Measurements from ENCODE around the gene TAS1R2.

The TAS1R2 gene

DNA sequence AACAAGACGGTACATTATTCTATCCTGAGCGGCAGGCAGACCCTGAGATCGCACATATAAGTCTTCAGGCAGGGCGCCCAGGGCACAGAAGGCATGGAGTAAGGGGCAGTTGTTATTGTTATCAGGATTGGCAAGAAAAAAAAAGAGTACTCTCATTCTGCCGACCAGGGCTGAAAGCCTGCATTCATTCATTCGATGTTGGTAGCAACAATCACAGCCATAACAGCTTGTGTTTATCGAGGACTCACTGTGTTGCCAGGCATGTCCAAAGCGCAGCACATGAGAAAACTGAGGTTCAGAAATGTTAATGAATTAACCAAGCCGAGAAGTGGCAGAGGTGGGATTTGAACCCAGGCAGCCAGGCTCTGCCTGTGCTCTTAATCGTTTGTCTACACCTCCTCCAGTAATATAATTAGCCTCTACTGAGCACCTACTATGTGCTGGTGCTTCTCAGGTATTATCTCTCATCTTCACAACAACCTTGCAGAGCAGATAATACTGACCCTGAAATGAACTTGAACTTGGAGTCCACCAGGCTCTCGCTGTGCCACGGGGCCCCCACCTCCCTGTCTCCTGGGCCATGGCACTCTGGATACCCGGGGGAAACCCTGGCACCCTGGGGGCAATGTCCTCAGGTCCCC, 56.2 kb downstream of the TAS1R2 start:
- no peak for DNase-seq (ENCODE audit: low read depth in 4 of 4, low spot score in 1 of 4)

DNA sequence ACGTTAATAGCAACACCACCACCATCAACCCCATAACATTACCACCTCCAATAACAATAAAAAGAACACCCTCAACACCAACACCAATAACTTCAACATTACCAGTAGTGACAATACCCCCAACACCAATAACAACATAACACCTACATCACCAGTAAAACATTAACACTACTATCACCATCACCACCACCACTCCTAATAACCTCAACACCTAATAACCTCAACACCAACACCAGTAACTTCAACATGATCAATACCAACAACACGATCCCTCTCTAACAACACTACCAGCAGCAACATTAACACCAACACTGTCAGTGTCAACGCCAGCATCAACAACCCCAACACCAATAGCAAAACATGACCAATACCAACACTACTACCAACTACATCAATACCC, 57.2 kb downstream of the TAS1R2 start:
- no peak for DNase-seq (ENCODE audit: low read depth in 4 of 4, low spot score in 1 of 4)

DNA sequence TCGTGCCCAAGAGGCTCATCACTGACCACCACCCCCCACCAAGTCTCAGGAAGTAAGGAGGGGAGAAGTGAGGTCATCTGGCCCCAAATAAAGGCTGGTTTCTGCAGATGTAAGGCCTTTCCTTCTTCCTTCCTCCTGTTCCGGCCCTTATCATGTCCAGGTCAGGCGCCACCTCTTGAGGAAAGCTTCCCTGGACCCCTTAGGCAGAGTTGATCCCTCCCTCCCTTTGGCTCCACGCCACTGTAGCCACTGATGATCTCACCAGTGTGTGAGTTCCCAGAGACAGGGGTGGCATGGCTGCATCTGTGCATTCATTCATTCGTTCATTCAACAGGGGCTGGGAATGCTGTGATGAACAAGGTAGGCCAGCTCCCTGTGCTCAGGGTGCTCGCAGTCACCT, 59.2 kb downstream of the TAS1R2 start:
- DNase-seq (ENCODE audit: low read depth in 4 of 4, low spot score in 1 of 4): no peak

DNA sequence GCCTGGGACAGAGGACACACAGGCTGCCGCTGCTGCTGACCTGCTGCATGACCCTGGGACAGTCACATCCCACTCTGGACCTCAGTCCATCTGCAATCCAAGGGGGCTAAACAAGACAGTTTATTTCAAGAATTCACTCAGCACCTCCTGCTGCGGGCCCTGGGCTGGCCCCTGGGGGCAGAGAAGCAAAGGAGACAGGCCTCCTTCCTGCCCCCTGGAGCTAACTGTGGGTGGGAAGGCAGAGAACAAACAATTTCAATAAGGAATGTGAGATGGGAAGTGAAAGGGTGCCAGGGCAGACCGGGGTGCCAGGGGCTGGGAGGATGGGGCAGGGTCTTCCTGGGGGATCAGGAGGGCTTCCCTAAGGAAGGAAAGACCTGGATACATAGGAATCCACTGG, 60.0 kb downstream of the TAS1R2 start:
- DNase-seq (ENCODE audit: low read depth in 4 of 4, low spot score in 1 of 4): no peak

DNA sequence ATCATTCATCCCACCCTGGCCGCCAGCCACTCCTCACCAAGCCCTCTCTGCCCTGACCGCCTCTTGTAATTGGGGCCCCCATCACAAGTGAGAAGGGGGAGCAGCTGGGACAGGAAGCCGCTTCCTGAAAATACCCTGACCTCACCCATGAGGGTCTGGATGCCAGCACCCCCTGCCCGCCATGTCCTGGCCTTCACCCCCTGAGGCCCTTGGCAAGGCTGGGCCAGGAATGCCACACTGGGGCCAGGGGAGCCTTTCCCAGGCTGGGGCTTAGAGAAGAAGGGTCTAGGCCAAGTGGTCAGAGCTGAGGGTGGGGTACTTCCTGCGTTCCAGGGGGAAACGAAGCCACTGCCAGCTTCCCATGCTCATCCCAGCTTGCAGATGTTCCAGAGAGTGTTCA, 60.5 kb downstream of the TAS1R2 start:
- no peak for DNase-seq (ENCODE audit: low read depth in 4 of 4, low spot score in 1 of 4)

DNA sequence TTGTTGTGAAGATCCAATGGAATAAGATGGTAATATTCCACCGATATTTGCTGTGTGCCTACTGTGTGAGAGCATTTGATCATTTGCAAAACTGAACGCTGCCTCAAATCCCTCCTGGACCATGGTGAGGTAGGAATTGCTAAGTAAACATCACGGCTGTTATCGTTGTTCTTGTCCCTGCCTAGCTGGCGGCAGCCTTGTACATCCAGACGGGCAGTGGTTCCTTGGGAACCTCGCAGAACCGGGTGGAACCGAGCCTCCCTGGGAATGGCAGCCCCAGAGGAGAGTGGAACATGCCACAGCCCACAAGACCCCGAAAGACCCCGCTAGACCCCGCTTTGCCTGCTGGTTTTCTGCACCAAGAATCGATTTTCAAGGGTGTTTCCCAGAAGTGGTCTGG, 60.9 kb downstream of the TAS1R2 start:
- DNase-seq (ENCODE audit: low read depth in 4 of 4, low spot score in 1 of 4): no peak

DNA sequence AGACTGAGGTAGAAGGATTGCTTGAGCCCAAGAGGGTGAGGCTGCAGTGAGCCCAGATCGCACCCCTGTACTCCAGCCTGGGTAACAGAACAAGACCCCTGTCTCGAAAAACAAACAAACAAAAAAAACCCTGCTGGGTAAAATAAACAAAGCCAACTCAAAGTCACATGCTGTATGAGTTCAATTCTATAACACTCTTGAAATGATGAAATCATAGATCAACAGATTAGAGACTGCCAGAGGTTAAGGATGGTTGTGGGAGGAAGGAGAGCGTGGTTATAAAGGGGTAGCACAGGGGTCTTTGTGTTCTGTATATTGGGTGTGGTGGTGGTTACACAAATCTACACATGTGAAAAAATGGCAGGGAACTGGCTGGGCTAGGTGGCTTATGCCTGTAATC, 62.5 kb downstream of the TAS1R2 start:
- DNase-seq (ENCODE audit: low read depth in 4 of 4, low spot score in 1 of 4): no peak

DNA sequence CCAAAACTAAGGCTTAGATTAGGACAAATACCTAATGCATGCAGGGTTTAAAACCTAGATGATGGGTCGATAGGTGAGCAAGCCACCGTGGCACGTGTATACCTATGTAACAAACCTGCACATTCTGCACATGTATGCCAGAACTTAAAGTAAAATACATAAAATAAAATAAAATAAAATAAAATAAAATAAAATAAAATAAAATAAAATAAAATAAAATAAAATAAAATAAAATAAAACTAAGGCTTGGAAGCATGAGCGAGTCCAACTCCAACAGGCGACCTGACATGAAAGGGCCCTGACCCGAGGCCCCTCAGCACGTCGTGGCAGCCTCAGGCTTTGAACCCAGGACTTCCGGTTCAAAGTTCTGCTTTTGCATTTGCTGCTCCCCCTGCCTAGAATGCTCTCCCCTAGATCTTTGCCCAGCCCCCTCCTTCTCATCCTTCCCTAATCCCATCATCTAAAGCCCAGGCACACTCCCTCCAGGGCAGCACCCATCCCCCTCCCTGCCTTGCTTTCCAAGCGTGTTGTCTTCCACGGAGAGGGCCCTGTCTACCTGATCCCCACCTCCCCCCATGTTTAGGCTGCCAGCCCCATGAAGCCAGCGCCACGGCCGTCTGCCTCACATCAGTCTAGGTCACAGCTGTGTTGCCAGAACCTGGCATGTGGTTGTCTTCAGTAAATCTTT, 64.3 kb downstream of the TAS1R2 start:
- no peak for DNase-seq (ENCODE audit: low read depth in 4 of 4, low spot score in 1 of 4)

DNA sequence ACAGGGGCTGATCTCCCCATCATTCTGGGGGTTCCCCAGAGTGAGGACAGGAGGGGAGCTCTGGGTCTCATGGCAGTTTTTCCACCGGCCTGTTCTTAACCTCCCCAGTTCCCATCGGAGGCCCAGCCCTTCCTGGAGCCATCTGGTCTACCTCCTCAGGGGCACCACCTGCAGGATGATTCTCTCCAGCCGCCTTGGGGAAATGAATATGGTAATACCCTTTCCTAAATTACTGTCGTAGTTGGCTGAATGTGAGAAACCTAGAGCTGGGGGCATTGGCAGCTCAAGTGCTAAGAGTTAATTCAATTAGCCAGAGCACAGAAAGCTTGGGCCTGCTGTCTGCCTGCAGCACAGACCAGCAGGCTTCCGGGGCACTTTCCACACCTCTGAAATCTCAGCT, 64.9 kb downstream of the TAS1R2 start:
- DNase-seq (ENCODE audit: low read depth in 4 of 4, low spot score in 1 of 4): no peak

DNA sequence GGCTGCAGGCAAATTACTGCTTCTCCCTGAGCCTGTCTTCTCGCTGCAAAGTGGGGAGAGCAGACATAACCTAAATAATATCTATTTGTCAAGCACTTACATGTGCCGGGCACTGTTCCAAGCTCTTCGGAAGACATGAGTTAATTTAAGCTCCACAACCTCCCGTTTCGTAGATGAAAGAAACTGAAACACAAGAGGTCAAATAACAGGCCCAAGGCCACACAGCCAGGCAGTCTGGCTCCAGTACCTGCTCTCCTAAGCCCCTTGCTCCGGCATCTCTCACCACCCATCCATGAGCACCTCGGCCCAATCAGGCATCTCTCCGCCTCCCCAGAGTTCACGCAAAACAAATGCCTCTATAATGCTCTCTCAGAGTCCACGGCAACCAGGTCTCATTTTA, 65.4 kb downstream of the TAS1R2 start:
- DNase-seq (ENCODE audit: low read depth in 4 of 4, low spot score in 1 of 4): no peak

DNA sequence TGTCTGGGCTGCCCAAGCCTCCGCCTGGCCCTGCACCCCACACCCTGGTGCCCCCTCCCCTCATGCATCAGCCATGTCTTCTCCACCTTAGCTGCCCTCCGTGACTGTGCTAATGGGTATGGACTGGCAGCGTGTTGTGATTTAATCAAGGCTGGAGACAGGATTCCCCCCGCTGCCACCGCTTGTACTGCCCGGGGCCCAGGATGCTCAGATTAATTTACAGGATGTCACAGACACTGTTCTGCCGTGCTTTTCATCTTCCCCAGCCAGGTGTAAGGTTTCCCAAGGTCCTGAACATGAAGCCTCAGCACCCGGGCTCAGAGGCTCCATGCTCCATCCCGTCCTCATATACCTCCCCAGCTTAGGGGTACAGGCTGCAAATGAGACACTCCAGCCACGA, 66.3 kb downstream of the TAS1R2 start:
- DNase-seq (ENCODE audit: low read depth in 4 of 4, low spot score in 1 of 4): no peak

DNA sequence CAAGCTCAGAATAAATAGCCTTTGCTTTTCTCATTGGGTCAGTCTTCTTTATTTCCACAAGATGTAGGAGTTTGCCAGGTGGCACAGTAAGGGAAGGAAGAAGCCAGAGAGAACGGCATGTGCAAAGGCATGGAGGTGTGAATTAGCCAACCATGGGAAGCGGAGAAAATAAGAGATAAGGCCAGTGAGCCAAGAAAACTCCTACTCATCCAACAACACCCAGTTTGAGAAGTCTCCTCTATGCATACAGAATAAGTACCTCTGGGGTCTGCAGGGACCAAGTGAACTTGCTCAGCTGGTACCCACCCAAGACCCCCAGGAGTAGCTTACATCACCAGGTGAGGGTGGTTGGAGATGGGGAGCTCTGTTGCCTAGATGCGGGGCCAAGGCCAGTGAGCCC, 66.7 kb downstream of the TAS1R2 start:
- DNase-seq (ENCODE audit: low read depth in 4 of 4, low spot score in 1 of 4): no peak
